ENCODE results near the gene TDP1.
"Not testable (repeated sequence)": the region's sequence is repeated elsewhere in the genome, so short reads cannot be mapped to it uniquely, and the experiment has no call there.

Gene TDP1

DNA sequence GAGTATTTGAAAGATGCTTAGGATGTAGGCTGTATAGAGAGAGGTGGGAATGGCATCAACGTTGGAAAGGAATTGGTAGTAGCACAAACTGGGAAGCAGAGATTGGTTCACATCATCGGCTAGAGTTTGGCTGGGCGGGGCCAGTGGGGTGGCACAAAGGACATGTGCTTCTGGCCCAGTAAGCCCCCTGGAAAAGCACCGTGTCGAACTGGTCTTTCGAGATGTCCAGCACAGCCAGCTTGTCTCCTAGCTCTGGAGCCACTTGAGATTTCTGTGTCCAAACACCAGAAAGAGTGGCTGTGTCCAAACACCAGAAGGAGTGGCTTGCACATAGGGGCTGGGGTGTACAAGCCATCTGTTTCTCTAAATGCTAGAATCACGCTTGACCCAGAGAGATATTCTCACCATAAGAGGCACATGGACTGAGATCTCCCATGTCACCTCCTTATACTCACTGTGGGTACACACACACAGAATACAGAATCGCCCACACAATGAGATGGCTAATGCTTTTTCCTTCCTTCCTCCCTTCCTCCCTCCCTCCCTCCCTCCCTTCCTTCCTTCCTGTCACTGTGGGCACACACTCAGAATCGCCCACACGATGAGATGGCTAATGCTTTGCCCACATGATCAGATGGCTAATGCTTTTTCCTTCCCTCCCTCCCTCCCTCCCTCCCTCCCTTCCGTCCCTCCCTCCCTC lies 64.2 kb downstream of the TDP1 start:
- Histone ChIP-seq H3K4me3 (ENCODE audit: low read depth, low read length) (no peak overlapping the region), H3K27ac (ENCODE audit: low read depth, low read length) (no peak overlapping the region), H2AFZ (ENCODE audit: low read length, unreplicated experiment) (no peak overlapping the region), H3K27me3 (ENCODE audit: insufficient read depth, low read length) (no peaks in the 10 kb centered on the region), H3K4me1 (ENCODE audit: control insufficient read depth, insufficient read depth, low read length, unreplicated experiment) (no peaks in the 10 kb centered on the region), H3K79me2 (ENCODE audit: control insufficient read depth, insufficient read depth, low read length, unreplicated experiment) (no peaks in the 10 kb centered on the region), H3K36me3 (ENCODE audit: insufficient read depth, low read length) (peaks cover 17% of the 10 kb centered on the region; the same call in 1 of the 2 replicates)

DNA sequence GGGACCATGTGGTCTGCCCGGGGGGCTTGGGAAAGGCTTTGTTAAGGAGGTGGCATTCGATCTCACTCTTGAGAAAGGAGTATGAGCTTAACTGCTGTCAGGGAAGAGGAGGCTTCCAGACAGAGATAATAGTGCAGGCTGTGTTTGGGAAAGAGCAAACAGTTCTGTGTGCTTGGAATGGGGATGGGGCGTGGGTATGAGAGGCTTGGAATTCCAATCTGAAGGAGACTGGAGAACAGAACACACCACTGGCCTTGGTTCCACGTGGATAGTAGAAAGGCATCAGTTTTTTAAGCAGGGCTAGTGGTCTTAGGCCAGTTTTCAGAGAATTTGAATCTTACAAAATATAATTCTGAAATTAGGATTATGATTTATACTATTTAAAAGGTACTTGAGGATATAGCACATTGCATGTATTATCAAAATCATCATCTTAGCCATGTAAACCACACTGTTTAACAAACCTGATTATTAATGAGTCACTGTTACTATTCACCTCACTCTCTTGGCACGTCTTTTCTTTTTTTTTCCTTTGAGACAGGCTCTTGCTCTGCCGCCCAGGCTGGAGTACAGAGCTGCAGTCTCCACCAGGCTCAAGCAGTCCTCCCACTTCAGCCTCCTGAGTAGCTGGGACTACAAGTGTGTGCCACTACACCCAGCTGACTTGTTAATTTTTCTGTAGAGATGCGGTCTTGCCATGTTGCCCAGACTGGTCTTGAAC lies 67.6 kb downstream of the TDP1 start:
- H2AFZ ChIP-seq (ENCODE audit: low read length, unreplicated experiment): no peak overlapping the region
- H3K27ac ChIP-seq (ENCODE audit: low read depth, low read length): no peak overlapping the region
- H3K36me3 ChIP-seq (ENCODE audit: insufficient read depth, low read length): peaks cover 20% of the 10 kb centered on the region
- no peaks in the 10 kb centered on the region for H3K79me2 ChIP-seq (ENCODE audit: control insufficient read depth, insufficient read depth, low read length, unreplicated experiment)
- no peaks in the 10 kb centered on the region for H3K4me1 ChIP-seq (ENCODE audit: control insufficient read depth, insufficient read depth, low read length, unreplicated experiment)
- no peaks in the 10 kb centered on the region for H3K27me3 ChIP-seq (ENCODE audit: insufficient read depth, low read length)
- H3K4me3 ChIP-seq (ENCODE audit: low read depth, low read length): no peak overlapping the region

- H3K4me1 ChIP-seq (ENCODE audit: control insufficient read depth, insufficient read depth, low read length, unreplicated experiment): no peaks in the 10 kb centered on the region
- no peak overlapping the region for H3K4me3 ChIP-seq (ENCODE audit: low read depth, low read length)
- peaks cover 12% of the 10 kb centered on the region for H3K36me3 ChIP-seq (ENCODE audit: insufficient read depth, low read length)
- no peak overlapping the region for H3K27ac ChIP-seq (ENCODE audit: low read depth, low read length)
- no peaks in the 10 kb centered on the region for H3K79me2 ChIP-seq (ENCODE audit: control insufficient read depth, insufficient read depth, low read length, unreplicated experiment)
- H3K27me3 ChIP-seq (ENCODE audit: insufficient read depth, low read length): no peaks in the 10 kb centered on the region
- no peak overlapping the region for H2AFZ ChIP-seq (ENCODE audit: low read length, unreplicated experiment)
Measured at GRCh38 chr14:90024910-90025309, 69.2 kb downstream of the TDP1 start.

DNA sequence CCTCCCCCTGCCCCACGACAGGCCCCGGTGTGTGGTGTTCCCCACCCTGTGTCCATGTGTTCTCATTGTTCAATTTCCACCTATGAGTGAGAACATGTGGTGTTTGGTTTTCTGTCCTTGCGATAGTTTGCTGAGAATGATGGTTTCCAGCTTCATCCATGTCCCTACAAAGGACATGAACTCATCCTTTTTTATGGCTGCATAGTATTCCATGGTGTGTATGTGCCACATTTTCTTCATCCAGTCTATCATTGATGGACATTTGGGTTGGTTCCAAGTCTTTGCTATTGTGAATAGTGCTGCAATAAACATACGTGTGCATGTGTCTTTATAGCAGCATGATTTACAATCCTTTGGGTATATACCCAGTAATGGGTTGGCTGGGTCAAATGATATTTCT lies 70.9 kb downstream of the TDP1 start:
- H3K4me3 ChIP-seq (ENCODE audit: low read depth, low read length); H3K27ac ChIP-seq (ENCODE audit: low read depth, low read length); H3K27me3 ChIP-seq (ENCODE audit: insufficient read depth, low read length); H3K79me2 ChIP-seq (ENCODE audit: control insufficient read depth, insufficient read depth, low read length, unreplicated experiment); H3K4me1 ChIP-seq (ENCODE audit: control insufficient read depth, insufficient read depth, low read length, unreplicated experiment); H2AFZ ChIP-seq (ENCODE audit: low read length, unreplicated experiment): not testable (repeated sequence)
- peaks cover 13% of the 10 kb centered on the region for H3K36me3 ChIP-seq (ENCODE audit: insufficient read depth, low read length)

DNA sequence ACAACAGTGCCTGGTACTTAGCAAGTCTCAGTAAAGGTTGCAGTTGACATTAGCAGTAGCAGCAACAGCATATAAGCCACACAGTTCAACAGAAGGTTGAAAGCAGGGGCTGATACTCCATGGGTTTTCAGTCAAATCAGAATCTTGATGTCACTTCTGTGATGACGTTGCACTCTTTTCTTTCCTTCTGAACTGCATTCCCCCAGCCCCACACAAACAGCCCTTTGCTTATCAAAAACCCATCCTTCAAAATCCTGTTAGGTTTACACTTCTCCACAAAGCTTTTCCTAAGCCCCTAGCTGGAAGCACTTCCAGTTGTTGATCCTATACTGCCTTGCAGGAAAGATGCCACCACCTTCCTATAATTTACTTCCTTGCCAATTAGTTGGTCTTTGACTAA lies 72.1 kb downstream of the TDP1 start:
- Histone ChIP-seq H3K27me3 (ENCODE audit: insufficient read depth, low read length) (no peaks in the 10 kb centered on the region), H3K79me2 (ENCODE audit: control insufficient read depth, insufficient read depth, low read length, unreplicated experiment) (no peaks in the 10 kb centered on the region), H3K4me1 (ENCODE audit: control insufficient read depth, insufficient read depth, low read length, unreplicated experiment) (no peaks in the 10 kb centered on the region), H3K27ac (ENCODE audit: low read depth, low read length) (no peak overlapping the region), H2AFZ (ENCODE audit: low read length, unreplicated experiment) (no peak overlapping the region), H3K4me3 (ENCODE audit: low read depth, low read length) (no peak overlapping the region), H3K36me3 (ENCODE audit: insufficient read depth, low read length) (peaks cover 9% of the 10 kb centered on the region)

DNA sequence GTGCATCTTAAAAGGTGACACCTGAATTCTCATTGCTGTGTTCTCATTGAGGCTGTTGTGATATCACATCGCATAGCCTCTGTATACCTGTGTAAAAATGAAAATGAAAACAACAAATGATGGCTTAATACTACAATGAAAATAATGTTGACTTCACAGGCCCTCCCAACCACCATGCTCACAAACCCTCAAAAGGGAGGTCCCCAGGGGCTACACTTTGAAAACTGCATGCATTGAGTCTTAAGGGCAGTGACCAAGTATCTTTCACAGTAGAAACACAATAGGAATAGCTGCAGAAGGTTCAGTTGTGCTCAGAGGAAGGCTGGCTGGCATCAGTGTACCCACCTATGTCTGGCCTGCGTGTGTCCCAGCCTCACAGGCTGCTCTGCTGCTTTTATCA lies 78.4 kb downstream of the TDP1 start:
- Histone ChIP-seq H3K4me1 (ENCODE audit: control insufficient read depth, insufficient read depth, low read length, unreplicated experiment) (no peaks in the 10 kb centered on the region), H3K79me2 (ENCODE audit: control insufficient read depth, insufficient read depth, low read length, unreplicated experiment) (no peaks in the 10 kb centered on the region), H3K36me3 (ENCODE audit: insufficient read depth, low read length) (peaks cover 20% of the 10 kb centered on the region), H3K27me3 (ENCODE audit: insufficient read depth, low read length) (no peaks in the 10 kb centered on the region), H3K27ac (ENCODE audit: low read depth, low read length) (no peak overlapping the region), H3K4me3 (ENCODE audit: low read depth, low read length) (no peak overlapping the region), H2AFZ (ENCODE audit: low read length, unreplicated experiment) (no peak overlapping the region)

GRCh38 chr14:90034835-90035525 lies 79.3 kb downstream of the TDP1 start:
- no peak overlapping the region for H3K4me3 ChIP-seq (ENCODE audit: low read depth, low read length)
- H3K36me3 ChIP-seq (ENCODE audit: insufficient read depth, low read length): peaks cover 20% of the 10 kb centered on the region
- no peaks in the 10 kb centered on the region for H3K27me3 ChIP-seq (ENCODE audit: insufficient read depth, low read length)
- no peak overlapping the region for H2AFZ ChIP-seq (ENCODE audit: low read length, unreplicated experiment)
- no peaks in the 10 kb centered on the region for H3K4me1 ChIP-seq (ENCODE audit: control insufficient read depth, insufficient read depth, low read length, unreplicated experiment)
- H3K79me2 ChIP-seq (ENCODE audit: control insufficient read depth, insufficient read depth, low read length, unreplicated experiment): no peaks in the 10 kb centered on the region
- H3K27ac ChIP-seq (ENCODE audit: low read depth, low read length): no peak overlapping the region

DNA sequence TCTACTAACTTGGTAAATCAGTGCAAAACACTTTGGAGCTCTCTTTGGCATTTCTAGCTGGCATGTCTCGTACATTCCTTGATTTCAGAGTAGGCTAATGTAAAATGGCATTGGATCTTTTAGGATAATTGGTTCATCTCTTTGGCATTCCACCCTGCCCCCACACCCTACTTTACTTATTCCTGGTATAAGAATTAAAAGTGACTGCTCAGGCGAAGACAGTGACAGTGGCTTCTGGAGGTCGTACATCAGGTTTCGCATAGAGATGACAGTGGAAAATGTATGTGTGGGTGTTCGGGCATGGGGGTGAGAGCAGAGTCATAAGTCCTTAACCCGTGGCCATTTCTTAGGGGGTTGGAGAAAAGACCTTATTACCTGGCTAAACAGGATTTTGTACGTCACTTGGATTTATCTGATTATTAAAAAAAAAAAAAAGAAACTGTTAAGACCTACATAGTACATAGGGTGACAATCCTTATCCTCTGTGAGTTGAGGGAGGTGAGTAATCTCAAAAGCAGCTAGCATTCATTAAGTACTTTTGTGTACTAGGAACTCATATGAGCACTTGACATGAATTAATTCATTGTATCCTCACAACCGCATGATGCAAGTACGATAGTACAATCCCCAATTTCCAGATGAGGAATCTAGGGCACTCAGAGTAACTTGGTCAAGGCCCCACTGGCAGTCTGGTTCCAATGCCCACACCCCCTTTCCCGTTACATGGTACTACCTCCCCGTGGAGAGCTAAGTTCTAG lies 83.7 kb downstream of the TDP1 start:
- no peak overlapping the region for H3K27ac ChIP-seq (ENCODE audit: low read depth, low read length)
- peaks cover 5% of the 10 kb centered on the region for H3K36me3 ChIP-seq (ENCODE audit: insufficient read depth, low read length)
- no peaks in the 10 kb centered on the region for H3K4me1 ChIP-seq (ENCODE audit: control insufficient read depth, insufficient read depth, low read length, unreplicated experiment)
- H3K27me3 ChIP-seq (ENCODE audit: insufficient read depth, low read length): no peaks in the 10 kb centered on the region
- no peak overlapping the region for H3K4me3 ChIP-seq (ENCODE audit: low read depth, low read length)
- H3K79me2 ChIP-seq (ENCODE audit: control insufficient read depth, insufficient read depth, low read length, unreplicated experiment): no peaks in the 10 kb centered on the region
- no peak overlapping the region for H2AFZ ChIP-seq (ENCODE audit: low read length, unreplicated experiment)

GRCh38 chr14:90040411-90040810 lies 84.7 kb downstream of the TDP1 start:
- Histone ChIP-seq H3K79me2 (ENCODE audit: control insufficient read depth, insufficient read depth, low read length, unreplicated experiment) (no peaks in the 10 kb centered on the region), H3K4me1 (ENCODE audit: control insufficient read depth, insufficient read depth, low read length, unreplicated experiment) (no peaks in the 10 kb centered on the region), H3K27me3 (ENCODE audit: insufficient read depth, low read length) (no peaks in the 10 kb centered on the region), H3K36me3 (ENCODE audit: insufficient read depth, low read length) (peaks cover 5% of the 10 kb centered on the region), H2AFZ (ENCODE audit: low read length, unreplicated experiment) (no peak overlapping the region), H3K27ac (ENCODE audit: low read depth, low read length) (no peak overlapping the region), H3K4me3 (ENCODE audit: low read depth, low read length) (no peak overlapping the region)

DNA sequence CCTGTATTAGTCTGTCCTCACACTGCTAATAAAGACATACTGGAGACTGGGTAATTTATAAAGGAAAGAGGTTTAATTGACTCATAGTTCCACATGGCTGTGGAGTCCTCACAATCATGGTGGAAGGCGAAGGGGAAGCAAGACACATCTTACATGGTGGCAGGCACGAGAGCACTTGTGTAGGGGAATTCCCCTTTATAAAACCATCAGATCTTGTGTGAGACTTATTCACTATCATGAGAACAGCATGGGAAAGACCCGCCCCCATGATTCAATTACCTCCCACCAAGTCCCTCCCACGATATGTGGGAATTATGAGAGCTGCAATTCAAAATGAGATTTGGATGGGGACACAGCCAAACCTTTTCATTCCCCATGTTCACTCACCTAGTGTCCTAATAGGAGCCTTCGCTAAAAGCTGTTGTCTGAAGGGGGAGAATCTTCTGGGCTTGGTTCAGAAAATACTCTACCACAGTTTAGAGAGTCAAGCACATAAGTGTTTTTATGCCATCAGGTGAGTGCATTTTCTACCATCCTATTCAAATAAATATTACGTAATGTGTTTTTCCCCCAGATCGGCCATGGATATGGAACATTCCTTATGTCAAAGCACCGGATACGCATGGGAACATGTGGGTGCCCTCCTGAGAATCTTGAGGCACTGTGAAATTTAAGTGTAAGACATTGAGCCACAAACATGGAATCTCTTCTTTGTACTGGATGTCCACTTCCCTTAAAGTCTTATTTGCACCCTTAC lies 86.9 kb downstream of the TDP1 start:
- Histone ChIP-seq H3K36me3 (ENCODE audit: insufficient read depth, low read length) (no peaks in the 10 kb centered on the region), H3K79me2 (ENCODE audit: control insufficient read depth, insufficient read depth, low read length, unreplicated experiment) (no peaks in the 10 kb centered on the region), H3K4me1 (ENCODE audit: control insufficient read depth, insufficient read depth, low read length, unreplicated experiment) (no peaks in the 10 kb centered on the region), H3K4me3 (ENCODE audit: low read depth, low read length) (no peak overlapping the region), H2AFZ (ENCODE audit: low read length, unreplicated experiment) (no peak overlapping the region), H3K27ac (ENCODE audit: low read depth, low read length) (no peak overlapping the region), H3K27me3 (ENCODE audit: insufficient read depth, low read length) (no peaks in the 10 kb centered on the region)
